IPS-20b (cell line): ENCODE results near the gene TERF2IP.

Source experiments
- H3K27ac ChIP-seq: one replicate; pipeline ENCODE4 v1.5.1; 2013; ENCODE audit warnings: low read length
- H3K27me3 ChIP-seq: 2 replicates; pipeline ENCODE4 v1.6.1; 2013; ENCODE audit warnings: mild to moderate bottlenecking, low read length, inconsistent platforms; ENCODE audit not compliant: insufficient read depth
- H3K36me3 ChIP-seq: 2 replicates; pipeline ENCODE4 v1.6.1; 2013; ENCODE audit warnings: low read depth, mild to moderate bottlenecking, inconsistent platforms, low read length, moderate library complexity; ENCODE audit not compliant: insufficient read depth
- H3K4me1 ChIP-seq: 2 replicates; pipeline ENCODE4 v1.6.1; 2013; ENCODE audit warnings: mild to moderate bottlenecking, control low read depth, inconsistent platforms, low read length, moderate library complexity; ENCODE audit not compliant: insufficient read depth
- H3K4me3 ChIP-seq: 2 replicates; pipeline ENCODE4 v1.5.1; 2013; ENCODE audit warnings: mild to moderate bottlenecking, low read length, inconsistent platforms
- H3K9ac ChIP-seq: 2 replicates; pipeline ENCODE4 v1.6.1; 2013; ENCODE audit warnings: low read depth, mild to moderate bottlenecking, inconsistent platforms, low read length, moderate library complexity
- H3K9me3 ChIP-seq: 2 replicates; pipeline ENCODE4 v1.6.1; 2013; ENCODE audit warnings: mild to moderate bottlenecking, low read depth, low read length, inconsistent platforms; ENCODE audit not compliant: insufficient read depth

TERF2IP gene

GRCh38 chr16:75697571-75697970, 50.0 kb downstream of the TERF2IP start:
- no peak overlapping the region for H3K9ac ChIP-seq
- no peaks in the 10 kb centered on the region for H3K9me3 ChIP-seq
- no peaks in the 10 kb centered on the region; the same call in 1 of the 2 replicates for H3K4me1 ChIP-seq
- H3K4me3 ChIP-seq = no peak overlapping the region
- no peak overlapping the region for H3K27ac ChIP-seq
- no peaks in the 10 kb centered on the region for H3K36me3 ChIP-seq
- H3K27me3 ChIP-seq = no peaks in the 10 kb centered on the region

- Histone ChIP-seq H3K9me3 (no peaks in the 10 kb centered on the region), H3K4me3 (no peak within 1 kb of the TSS), H3K36me3 (no peaks in the 10 kb centered on the region), H3K4me1 (no peaks in the 10 kb centered on the region; the same call in 1 of the 2 replicates), H3K27me3 (no peaks in the 10 kb centered on the region), H3K27ac (no peak within 1 kb of the TSS), H3K9ac (no peak within 1 kb of the TSS)
These were observed 53.8 kb downstream of the TERF2IP start, which contains the start of gene DUXB for GRCh38 chr16:75701361-75701760. Gene DUXB (minus strand): TSS chr16:75701461. CDS start chr16:75701418, 43 bp downstream.

GRCh38 chr16:75702242-75702641, 54.7 kb downstream of the TERF2IP start:
- H3K27me3 ChIP-seq = no peaks in the 10 kb centered on the region
- no peaks in the 10 kb centered on the region; the same call in 1 of the 2 replicates for H3K4me1 ChIP-seq
- no peak overlapping the region for H3K27ac ChIP-seq
- H3K4me3 ChIP-seq = no peak overlapping the region
- no peaks in the 10 kb centered on the region for H3K9me3 ChIP-seq
- no peak overlapping the region for H3K9ac ChIP-seq
- no peaks in the 10 kb centered on the region for H3K36me3 ChIP-seq

- H3K4me3 ChIP-seq = no peak overlapping the region
- H3K27me3 ChIP-seq = no peaks in the 10 kb centered on the region
- no peak overlapping the region for H3K27ac ChIP-seq
These were observed 55.7 kb downstream of the TERF2IP start for GRCh38 chr16:75703306-75703705.

More at GRCh38 chr16:75703306-75703705, 55.7 kb downstream of the TERF2IP start:
- Histone ChIP-seq H3K4me1 (no peaks in the 10 kb centered on the region; the same call in 1 of the 2 replicates), H3K36me3 (no peaks in the 10 kb centered on the region), H3K9me3 (no peaks in the 10 kb centered on the region; the same call in 1 of the 2 replicates), H3K9ac (no peak overlapping the region)
